IMR-90 (cell line): ENCODE measurements around the gene ABR. TPM values are rescaled to one million over a fixed set of nuclear protein-coding genes. Genes with fewer than 3 reads are reported as not detected.

Source experiments
- ATAC-seq: fragments of 200-7000 bp; cut with Tn5 transposase; 2 replicates; pipeline ENCODE4 v1.9.1; 2020; ENCODE audit warnings: low read depth, mild to moderate bottlenecking, moderate library complexity
- BruUV-seq: library from RNA; stranded (reverse); fragments of 400-500 nt; replicated peaks from 2 replicates; lab custom pipeline; 2021; lab: Mats Ljungman, UMichigan
- CTCF ChIA-PET: fragments of 300-600 bp; formaldehyde crosslinking; extraction: SDS; loops from one replicate; lab custom pipeline; 2021; ENCODE audit warnings: antibody characterized with exemption; lab: Yijun Ruan, JAX
- POLR2A ChIA-PET: fragments of 300-600 bp; sonication (Branson Sonifier 250); formaldehyde crosslinking; loops from one replicate; lab custom pipeline; 2022; ENCODE audit warnings: antibody characterized with exemption; ENCODE audit not compliant: unreplicated experiment; lab: Charles Lee
- DNase-seq: peaks from one replicate; pipeline ENCODE4 v3.0.0; 2013
- H2AFZ ChIP-seq: replicated peaks from 2 replicates; pipeline ENCODE3; 2013; ENCODE audit warnings: low read length, mild to moderate bottlenecking; ENCODE audit not compliant: poor library complexity
- H2AK5ac ChIP-seq: 2 replicates; pipeline ENCODE4 v1.6.1; 2013; ENCODE audit warnings: low read depth, low read length, inconsistent platforms
- H2AK9ac ChIP-seq: replicated peaks from 2 replicates; pipeline ENCODE3; 2013; ENCODE audit warnings: mild to moderate bottlenecking, low read depth, low read length, moderate library complexity; ENCODE audit not compliant: poor library complexity
- H2BK120ac ChIP-seq: 2 replicates; pipeline ENCODE4 v1.6.1; 2013; ENCODE audit warnings: low read depth, low read length, inconsistent platforms
- H2BK15ac ChIP-seq: 3 replicates; pipeline ENCODE4 v1.6.1; 2013; ENCODE audit warnings: low read depth, low read length, inconsistent platforms
- H2BK20ac ChIP-seq: 2 replicates; pipeline ENCODE4 v1.6.1; 2013; ENCODE audit warnings: low read depth, mild to moderate bottlenecking, inconsistent platforms, low read length, moderate library complexity
- H2BK5ac ChIP-seq: 2 replicates; pipeline ENCODE4 v1.6.1; 2013; ENCODE audit warnings: mild to moderate bottlenecking, low read depth, low read length, inconsistent platforms; ENCODE audit not compliant: poor library complexity, severe bottlenecking
- H3K14ac ChIP-seq: replicated peaks from 2 replicates; pipeline ENCODE4 v1.6.1; 2013; ENCODE audit warnings: low read depth, low read length, inconsistent platforms
- H3K18ac ChIP-seq: 2 replicates; pipeline ENCODE4 v1.6.1; 2013; ENCODE audit warnings: low read depth, low read length, control low read depth
- H3K23ac ChIP-seq: 2 replicates; pipeline ENCODE4 v1.6.1; 2013; ENCODE audit warnings: low read depth, low read length, inconsistent platforms
- H3K27ac ChIP-seq: 2 replicates; pipeline ENCODE4 v1.5.1; 2013; ENCODE audit warnings: mild to moderate bottlenecking, control low read depth, low read length; ENCODE audit not compliant: insufficient read depth
- H3K27me3 ChIP-seq: 2 replicates; pipeline ENCODE4 v1.6.1; 2013; ENCODE audit warnings: low read length; ENCODE audit not compliant: control insufficient read depth, insufficient read depth
- H3K36me3 ChIP-seq: 2 replicates; pipeline ENCODE4 v1.6.1; 2013; ENCODE audit warnings: low read length, mixed read lengths; ENCODE audit not compliant: control insufficient read depth, insufficient read depth
- H3K4ac ChIP-seq: 2 replicates; pipeline ENCODE4 v1.6.1; 2013; ENCODE audit warnings: low read depth, low read length, inconsistent platforms
- H3K4me1 ChIP-seq: 2 replicates; pipeline ENCODE4 v1.6.1; 2013; ENCODE audit warnings: low read length, mixed read lengths; ENCODE audit not compliant: control insufficient read depth, insufficient read depth
- H3K4me2 ChIP-seq: 2 replicates; pipeline ENCODE4 v1.6.1; 2013; ENCODE audit warnings: low read depth, mild to moderate bottlenecking, control low read depth, low read length, moderate library complexity
- H3K4me3 ChIP-seq: 2 replicates; pipeline ENCODE4 v1.5.1; 2013; ENCODE audit warnings: low read depth, mild to moderate bottlenecking, control low read depth, low read length, moderate library complexity; ENCODE audit not compliant: insufficient read depth
- H3K56ac ChIP-seq: 2 replicates; pipeline ENCODE4 v1.6.1; 2013; ENCODE audit warnings: low read length, inconsistent platforms; ENCODE audit not compliant: insufficient read depth; ENCODE audit errors: extremely low read depth
- H3K79me1 ChIP-seq, 2 experiments: 2 replicates each; pipeline ENCODE4 v1.6.1; 2013; ENCODE audit warnings: low read length in 2 of 2, inconsistent platforms in 1 of 2, low read depth in 1 of 2
- H3K9ac ChIP-seq: 2 replicates; pipeline ENCODE4 v1.6.1; 2013; ENCODE audit warnings: low read depth, low read length, control low read depth
- H3K9me1 ChIP-seq: 2 replicates; pipeline ENCODE4 v1.6.1; 2013; ENCODE audit warnings: low read length, inconsistent platforms; ENCODE audit not compliant: insufficient read depth
- H3K9me3 ChIP-seq: 2 replicates; pipeline ENCODE4 v1.6.1; 2013; ENCODE audit warnings: low read length; ENCODE audit not compliant: control insufficient read depth, insufficient read depth
- H4K20me1 ChIP-seq: 2 replicates; pipeline ENCODE4 v1.6.1; 2013; ENCODE audit warnings: low read length, inconsistent platforms; ENCODE audit not compliant: insufficient read depth
- H4K5ac ChIP-seq: 2 replicates; pipeline ENCODE4 v1.6.1; 2013; ENCODE audit warnings: mild to moderate bottlenecking, low read depth, low read length, control low read depth
- H4K8ac ChIP-seq, 2 experiments: 2 replicates each; pipeline ENCODE4 v1.6.1; 2013; ENCODE audit warnings: low read depth in 2 of 2, low read length in 2 of 2, control low read depth in 1 of 2, inconsistent platforms in 1 of 2
- H4K91ac ChIP-seq: 2 replicates; pipeline ENCODE4 v1.6.1; 2013; ENCODE audit warnings: low read depth, low read length, inconsistent platforms; ENCODE audit not compliant: insufficient read depth
- BHLHE40 ChIP-seq: fragments of 150-350 bp; IDR thresholded peaks from 2 replicates; pipeline ENCODE4 v1.6.1; 2016; ENCODE audit warnings: mild to moderate bottlenecking, low read depth, low read length
- CEBPB ChIP-seq: IDR thresholded peaks from 2 replicates; pipeline ENCODE4 v1.6.1; 2012; ENCODE audit warnings: low read depth, low read length, improper control_type of control experiment
- CHD1 ChIP-seq: IDR thresholded peaks from 2 replicates; pipeline ENCODE4 v1.6.1; 2012; ENCODE audit warnings: low read depth, low read length, improper control_type of control experiment
- CTCF ChIP-seq: conservative IDR thresholded peaks from 2 replicates; pipeline ENCODE4 v1.5.1; 2012; ENCODE audit warnings: mild to moderate bottlenecking, low read depth, low read length, improper control_type of control experiment
- FOS ChIP-seq: fragments of 150-350 bp; IDR thresholded peaks from 2 replicates; pipeline ENCODE4 v1.6.1; 2016; ENCODE audit warnings: low read depth, low read length
- MAFK ChIP-seq: IDR thresholded peaks from 2 replicates; pipeline ENCODE4 v1.6.1; 2012; ENCODE audit warnings: low read depth, low read length, improper control_type of control experiment
- MAZ ChIP-seq: IDR thresholded peaks from 2 replicates; pipeline ENCODE4 v1.6.1; 2012; ENCODE audit warnings: low read depth, mild to moderate bottlenecking, low read length, improper control_type of control experiment, moderate library complexity, borderline replicate concordance
- MXI1 ChIP-seq: IDR thresholded peaks from 2 replicates; pipeline ENCODE4 v1.6.1; 2012; ENCODE audit warnings: low read depth, mild to moderate bottlenecking, low read length, moderate library complexity, borderline replicate concordance
- NFE2L2 ChIP-seq: fragments of 150-350 bp; IDR thresholded peaks from 2 replicates; pipeline ENCODE4 v1.6.1; 2016; ENCODE audit warnings: low read depth, mild to moderate bottlenecking, low read length
- POLR2A ChIP-seq: IDR thresholded peaks from 2 replicates; pipeline ENCODE4 v1.6.1; 2012; ENCODE audit warnings: mild to moderate bottlenecking, low read depth, low read length
- RAD21 ChIP-seq: IDR thresholded peaks from 2 replicates; pipeline ENCODE4 v1.6.1; 2012; ENCODE audit warnings: low read length, improper control_type of control experiment
- RCOR1 ChIP-seq: IDR thresholded peaks from 2 replicates; pipeline ENCODE4 v1.6.1; 2012; ENCODE audit warnings: mild to moderate bottlenecking, low read length, improper control_type of control experiment; ENCODE audit not compliant: insufficient replicate concordance
- RFX5 ChIP-seq: IDR thresholded peaks from 2 replicates; pipeline ENCODE4 v1.8.0; 2012; ENCODE audit warnings: low read depth, mild to moderate bottlenecking, low read length, moderate library complexity
- SMC3 ChIP-seq: fragments of 150-350 bp; IDR thresholded peaks from 2 replicates; pipeline ENCODE4 v1.6.1; 2016; ENCODE audit warnings: low read depth, mild to moderate bottlenecking, antibody characterized with exemption, low read length, moderate library complexity
- WGBS, 2 experiments: methylation state at CpG; one replicate each; pipeline versions ENCODE4 v1.1.5 to v1.1.7; 2013; ENCODE audit warnings: missing lambda C conversion rate in 2 of 2; ENCODE audit not compliant: insufficient read length in 1 of 2; ENCODE audit errors: extremely low coverage in 2 of 2; 5-methylcytosine and 5-hydroxymethylcytosine counted together
- dilution Hi-C: fragments of 300-500 bp; cut with HindIII; formaldehyde crosslinking; loops from one replicate; pipeline ENCODE4 v1.14.3; 2018; ENCODE audit warnings: low sequenced_read_pairs; ENCODE audit not compliant: unreplicated experiment
- in situ Hi-C: fragments of 300-500 bp; cut with MboI; formaldehyde crosslinking; loops from 3 replicates; pipeline ENCODE4 v1.14.3; 2019; ENCODE audit warnings: low sequenced_read_pairs, inconsistent platforms, mixed read lengths
- intact Hi-C: fragments of 100-400 bp; cut with micrococcal nuclease; formaldehyde crosslinking; loops from 2 replicates; pipeline ENCODE4 v1.10.0; 2022
- polyA plus RNA-seq, 3 experiments: library from polyadenylated mRNA; depleted of rRNA; stranded (reverse); fragments of >200 nt; gene quantifications; 2 replicates each; pipeline ENCODE4 v1.2.3, GENCODE V29; 2012; ENCODE audit warnings: low replicate concordance in 1 of 3
- total RNA-seq: library from RNA; depleted of rRNA; stranded (reverse); fragments of >200 nt; gene quantifications from 2 replicates; pipeline ENCODE4 v1.2.3, GENCODE V29; 2012
- TF ChIP-seq, protein P1 (sequence below): fragments of 150-350 bp; IDR thresholded peaks from 2 replicates; pipeline ENCODE4 v1.6.1; 2017; ENCODE audit warnings: mild to moderate bottlenecking, antibody characterized with exemption, low read length, low read depth

ABR gene
- total and polyA plus RNA-seq, 2 of the 4 experiments (the other 2 are of a cell fraction): 28.3 to 79.7 TPM

DNA sequence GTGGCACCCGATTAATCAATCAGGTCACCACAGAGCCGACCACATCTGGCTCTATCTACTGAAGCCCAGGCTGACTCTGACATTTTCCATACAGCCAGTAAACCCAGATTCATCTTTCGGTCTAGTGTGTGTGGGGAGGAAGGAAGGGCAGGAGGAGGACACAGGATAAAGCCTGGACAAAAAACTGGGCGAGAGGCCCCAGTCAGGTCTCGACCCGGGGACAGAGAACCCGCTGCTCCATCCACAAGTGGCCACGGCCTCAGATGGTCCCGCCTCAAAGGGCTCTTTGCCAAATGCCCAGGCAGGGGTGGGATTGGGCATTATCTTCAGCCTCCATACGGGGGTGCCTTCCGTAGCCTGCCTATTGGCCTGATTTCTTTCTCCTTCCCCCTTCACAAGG, 7.8 kb downstream of the ABR start:
- H3K27me3 ChIP-seq: no peaks in the 10 kb centered on the region
- ChIA-PET CTCF (interaction anchor here (1.0 kb wide), 1 partner anchor 29 kb away, joined by 3 read pairs; no protein-coding TSS in a partner anchor), POLR2A (no interaction called here)
- WGBS, 2 experiments: 94% methylated on average over 3 of the region's 11 CpGs; no CpG with 5 or more reads in 1 of the 2 experiments
- ATAC-seq (no peak), DNase-seq (no peak)
- dilution Hi-C loops (no loop called here), in situ Hi-C loops (loop anchor here (10.0 kb wide), 1 partner anchor 47 kb away; no protein-coding TSS in a partner anchor), intact Hi-C loops (no loop called here)
- H2BK5ac ChIP-seq: no peak overlapping the region
- no peak overlapping the region for H2BK20ac ChIP-seq
- no peak overlapping the region for H4K91ac ChIP-seq
- H3K79me1 ChIP-seq: peaks cover 6 to 33% of the 10 kb centered on the region in 2 experiments
- no peak overlapping the region for H3K9ac ChIP-seq
- H2AK5ac ChIP-seq: no peak overlapping the region
- H4K8ac ChIP-seq: no peak overlapping the region
- TF ChIP-seq, protein P1, sequence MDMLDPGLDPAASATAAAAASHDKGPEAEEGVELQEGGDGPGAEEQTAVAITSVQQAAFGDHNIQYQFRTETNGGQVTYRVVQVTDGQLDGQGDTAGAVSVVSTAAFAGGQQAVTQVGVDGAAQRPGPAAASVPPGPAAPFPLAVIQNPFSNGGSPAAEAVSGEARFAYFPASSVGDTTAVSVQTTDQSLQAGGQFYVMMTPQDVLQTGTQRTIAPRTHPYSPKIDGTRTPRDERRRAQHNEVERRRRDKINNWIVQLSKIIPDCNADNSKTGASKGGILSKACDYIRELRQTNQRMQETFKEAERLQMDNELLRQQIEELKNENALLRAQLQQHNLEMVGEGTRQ: no peak
- TF ChIP-seq CTCF: no peak
- no peak for TF ChIP-seq RCOR1
- TF ChIP-seq MXI1: no peak
- TF ChIP-seq NFE2L2: no peak
- no peak for TF ChIP-seq CHD1
- TF ChIP-seq FOS: no peak
- TF ChIP-seq MAZ: no peak
- no peak for TF ChIP-seq RAD21
- TF ChIP-seq BHLHE40: no peak
- no peak for TF ChIP-seq CEBPB
- TF ChIP-seq RFX5: no peak
- TF ChIP-seq MAFK: no peak
- TF ChIP-seq SMC3: no peak
- TF ChIP-seq POLR2A: no peak
- no peak overlapping the region for H3K27ac ChIP-seq
- no TSS peak for BruUV-seq
- H2BK15ac ChIP-seq: no peak overlapping the region
- no peak overlapping the region for H3K4ac ChIP-seq
- H3K9me1 ChIP-seq: no peaks in the 10 kb centered on the region; the same call in 1 of the 2 replicates
- peaks cover 6% of the 10 kb centered on the region; the same call in 1 of the 2 replicates for H3K36me3 ChIP-seq
- no peak overlapping the region for H4K5ac ChIP-seq
- H2AFZ ChIP-seq: no peak overlapping the region
- no peak overlapping the region for H3K4me2 ChIP-seq
- H4K20me1 ChIP-seq: peaks cover 53% of the 10 kb centered on the region
- H2BK120ac ChIP-seq: no peak overlapping the region
- H3K4me3 ChIP-seq: no peak overlapping the region
- H3K23ac ChIP-seq: no peak overlapping the region
- no peak overlapping the region for H3K14ac ChIP-seq
- no peak overlapping the region for H3K56ac ChIP-seq
- no peak overlapping the region for H3K18ac ChIP-seq
- H2AK9ac ChIP-seq: no peak overlapping the region
- peaks cover 2% of the 10 kb centered on the region; the same call in 1 of the 2 replicates for H3K4me1 ChIP-seq
- H3K9me3 ChIP-seq: no peaks in the 10 kb centered on the region
